HG02981 (cell line): ENCODE results near the gene RAP1GAP2.

Source experiments
- ATAC-seq: cut with Tn5 transposase; IDR thresholded peaks from one replicate; pipeline ENCODE4 v1.9.1; 2021; ENCODE audit warnings: mild to moderate bottlenecking, moderate library complexity; ENCODE audit not compliant: unreplicated experiment

Gene RAP1GAP2

DNA sequence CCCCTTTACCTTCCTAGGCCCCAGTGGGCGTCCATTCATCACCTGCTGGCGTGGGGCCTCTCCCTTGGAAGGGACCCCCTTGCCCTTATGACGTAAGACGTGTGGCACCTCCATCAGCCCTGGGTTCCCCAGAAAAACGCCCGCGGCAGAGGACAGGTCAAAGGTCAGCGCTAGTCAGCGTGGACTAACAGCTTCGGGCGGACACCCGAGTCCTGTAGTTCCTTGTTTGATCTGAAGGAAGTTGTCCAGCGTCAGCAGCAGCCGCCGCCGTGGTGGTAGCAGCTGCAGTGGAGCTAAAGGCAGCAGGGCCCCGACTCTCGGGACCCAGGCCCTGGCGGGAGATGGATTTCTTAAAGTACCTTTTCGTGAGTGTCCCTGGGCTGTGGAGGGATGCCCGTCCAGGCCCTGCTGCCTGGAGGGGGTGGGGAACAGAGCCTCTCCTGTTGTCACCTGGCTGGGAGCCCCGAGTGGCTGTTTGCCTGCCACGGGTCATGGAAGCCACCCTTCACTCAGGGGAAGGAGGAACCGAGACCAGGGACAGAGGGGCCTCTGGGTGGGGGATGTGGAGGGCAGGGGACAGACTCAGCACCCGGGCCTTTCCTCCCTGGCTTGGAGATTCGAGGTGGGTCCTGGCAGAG lies 143.6 kb downstream of the RAP1GAP2 start:
- ATAC-seq: no peak

DNA sequence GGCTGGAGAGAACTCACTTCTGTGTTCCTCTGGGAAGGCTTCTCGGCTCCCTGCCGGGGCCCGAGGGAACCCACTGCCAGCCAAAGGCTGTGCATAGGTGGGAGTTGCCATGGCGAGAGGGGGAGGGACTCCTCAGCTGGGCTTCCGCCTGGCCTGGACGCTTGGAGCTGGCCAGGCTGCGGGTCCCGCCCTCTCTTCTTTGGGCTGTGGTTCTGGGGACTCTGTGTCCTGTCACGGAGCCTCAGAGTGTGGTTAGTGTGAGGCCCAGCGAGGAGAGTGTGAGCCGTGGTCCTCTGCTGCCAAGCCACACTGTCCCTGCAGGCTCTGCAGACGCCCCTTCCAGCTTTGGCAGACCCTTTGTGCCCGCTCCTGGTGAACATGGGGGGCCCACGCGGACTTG lies 144.1 kb downstream of the RAP1GAP2 start:
- no peak for ATAC-seq

DNA sequence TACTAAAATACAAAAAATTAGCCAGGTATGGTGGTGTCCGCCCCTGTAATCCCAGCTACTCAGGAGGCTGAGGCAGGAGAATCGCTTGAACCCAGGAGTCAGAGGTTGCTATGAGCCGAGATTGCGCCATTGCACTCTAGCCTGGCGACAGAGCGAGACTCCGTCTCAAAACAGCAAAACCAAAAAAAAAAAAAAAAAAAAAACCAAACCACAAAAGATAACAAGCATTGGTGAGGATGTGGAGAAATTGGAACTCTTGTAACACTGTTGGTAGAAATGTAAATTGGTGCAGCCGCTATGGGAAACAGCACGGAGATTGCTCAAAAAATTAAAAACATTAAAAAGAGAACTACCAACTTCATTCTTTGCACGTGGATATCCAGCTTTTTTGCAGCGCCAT lies 147.7 kb downstream of the RAP1GAP2 start:
- no peak for ATAC-seq

DNA sequence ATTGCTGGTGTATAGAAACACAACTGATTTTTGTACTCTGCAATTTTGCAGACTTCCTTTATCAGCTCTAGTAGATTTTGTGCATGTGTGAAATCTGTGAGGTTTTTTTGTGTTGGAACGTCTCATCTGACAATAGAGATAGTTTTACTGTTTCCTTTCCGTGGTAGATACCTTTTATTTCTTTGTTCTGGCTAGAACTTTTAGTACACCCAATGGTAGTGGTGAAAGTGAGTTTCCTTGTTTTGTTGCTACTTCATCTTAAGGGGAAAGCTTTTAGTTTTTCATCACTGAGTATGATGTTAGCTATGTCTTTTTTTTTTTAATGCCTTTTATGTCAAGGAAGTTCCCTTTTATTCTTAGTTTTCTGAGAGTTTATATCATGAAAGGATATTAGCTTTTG lies 149.1 kb downstream of the RAP1GAP2 start:
- no peak for ATAC-seq

DNA sequence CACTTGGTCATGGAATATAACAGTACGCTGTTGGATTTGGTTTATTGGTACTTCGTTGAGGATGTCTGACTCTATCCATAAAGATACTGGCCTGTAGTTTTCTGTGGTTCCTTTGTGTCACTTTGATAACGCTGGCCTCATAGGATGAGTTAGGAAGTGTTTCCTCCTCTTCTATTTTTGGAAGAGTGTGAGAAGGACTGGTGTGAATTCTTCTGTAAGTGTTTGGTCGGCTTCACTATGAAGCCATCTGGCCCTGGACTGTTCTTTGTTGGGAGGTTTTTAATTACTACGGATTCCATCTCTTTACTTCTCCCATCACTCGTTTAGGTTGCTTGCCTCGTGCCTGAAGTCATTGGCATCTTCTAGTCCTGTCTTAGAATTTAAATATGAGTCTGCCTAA lies 149.9 kb downstream of the RAP1GAP2 start:
- no peak for ATAC-seq

DNA sequence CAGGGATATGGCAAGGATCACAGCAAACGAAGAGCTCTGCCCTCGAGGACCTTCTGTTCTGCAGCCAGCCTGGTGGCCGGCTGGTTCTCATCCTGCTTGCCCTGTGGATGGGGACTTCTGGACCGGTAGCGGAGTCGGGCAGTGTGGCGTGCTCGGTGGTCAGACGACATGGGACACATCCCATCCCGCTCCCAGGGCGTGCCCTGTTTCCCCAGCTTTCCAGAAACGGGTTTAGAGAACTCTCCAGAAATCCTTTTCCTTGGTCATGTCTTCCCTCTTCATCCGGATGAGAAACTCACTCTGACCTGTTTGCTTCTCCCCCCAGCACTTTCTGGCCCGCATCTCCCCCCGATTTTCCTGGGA lies 151.3 kb downstream of the RAP1GAP2 start:
- no peak for ATAC-seq

DNA sequence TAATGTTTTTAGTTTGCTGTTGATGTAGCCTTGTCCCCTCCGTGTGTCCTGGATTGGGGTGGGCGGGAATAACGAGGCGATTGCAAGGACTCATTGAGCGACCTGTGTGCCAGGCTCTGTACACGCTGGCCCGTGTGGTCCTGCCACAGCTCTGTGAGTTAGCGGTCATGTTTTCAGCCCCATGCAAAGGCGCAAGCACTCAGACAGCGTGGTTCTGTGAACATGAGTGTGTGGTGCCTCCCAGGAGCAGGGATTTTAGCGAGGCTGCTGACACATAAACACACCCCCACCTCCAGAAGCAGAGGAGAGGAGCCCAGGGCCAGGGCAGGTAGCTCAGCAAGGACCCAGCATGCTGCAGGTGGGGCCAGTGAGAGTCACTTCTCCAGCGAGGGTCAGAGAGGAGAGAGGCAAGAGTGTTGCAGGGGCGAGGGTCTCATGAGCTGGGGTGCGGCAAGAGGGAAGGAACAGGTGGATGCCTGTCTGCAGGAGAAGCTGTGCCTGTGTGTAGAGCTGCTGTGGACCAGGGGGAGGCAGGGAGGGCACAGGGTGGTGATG lies 151.8 kb downstream of the RAP1GAP2 start:
- no peak for ATAC-seq

DNA sequence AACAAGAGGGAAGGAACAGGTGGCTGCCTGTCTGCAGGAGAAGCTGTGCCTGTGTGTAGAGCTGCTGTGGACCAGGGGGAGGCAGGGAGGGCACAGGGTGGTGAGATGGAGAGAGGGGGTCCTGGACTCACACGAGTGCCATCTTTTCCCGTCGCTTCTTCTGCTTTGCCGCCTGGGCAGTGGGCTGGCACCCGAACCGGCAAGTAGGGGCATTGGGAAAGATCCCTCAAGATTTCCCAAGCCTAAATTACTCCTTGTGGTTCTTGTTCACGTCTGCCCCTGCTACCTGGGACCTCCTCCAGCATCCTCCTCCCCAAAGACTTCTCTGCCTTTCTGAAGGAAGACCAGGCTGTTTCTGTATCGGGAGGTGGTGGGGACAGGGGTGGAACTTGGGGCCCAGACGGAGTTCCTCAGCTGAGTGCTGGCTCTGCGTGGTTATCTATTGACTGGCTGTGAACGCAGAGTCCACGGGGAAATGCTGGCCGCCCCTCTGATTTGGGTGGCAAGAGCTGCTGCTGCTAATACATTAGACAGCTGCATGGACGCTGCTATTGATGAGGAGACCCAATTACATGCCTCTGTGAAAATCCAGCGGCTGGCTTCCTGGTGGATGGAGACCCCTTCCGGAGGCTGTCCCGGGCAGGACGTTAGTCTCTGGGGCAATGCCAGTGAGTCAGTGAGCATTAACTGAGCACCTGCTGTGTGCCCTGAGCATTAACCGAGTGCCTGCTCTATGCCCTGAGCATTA lies 152.7 kb downstream of the RAP1GAP2 start:
- no peak for ATAC-seq

DNA sequence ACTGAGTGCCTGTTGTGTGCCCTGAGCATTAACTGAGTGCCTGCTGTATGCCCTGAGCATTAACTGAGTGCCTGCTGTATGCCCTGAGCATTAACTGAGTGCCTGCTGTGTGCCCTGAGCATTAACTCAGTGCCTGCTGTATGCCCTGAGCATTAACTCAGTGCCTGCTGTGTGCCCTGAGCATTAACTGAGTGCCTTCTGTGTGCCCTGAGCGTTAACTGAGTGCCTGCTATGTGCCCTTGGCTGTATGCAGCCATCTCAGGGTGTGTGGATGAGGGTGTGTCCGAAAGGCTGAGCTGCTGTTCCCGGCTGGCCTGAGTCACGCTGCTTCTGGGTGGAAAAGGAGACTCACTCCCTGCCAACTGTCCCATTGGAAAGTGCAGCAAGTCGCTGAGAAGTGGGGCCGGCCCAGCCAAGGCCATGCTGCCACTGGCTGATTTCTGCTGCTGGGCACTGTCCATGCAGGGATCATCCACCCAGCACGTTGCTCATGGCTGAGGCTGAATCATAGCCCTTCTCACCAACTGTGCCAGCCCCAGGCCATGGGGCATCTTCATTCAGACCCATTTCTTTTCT lies 153.3 kb downstream of the RAP1GAP2 start:
- ATAC-seq: no peak

DNA sequence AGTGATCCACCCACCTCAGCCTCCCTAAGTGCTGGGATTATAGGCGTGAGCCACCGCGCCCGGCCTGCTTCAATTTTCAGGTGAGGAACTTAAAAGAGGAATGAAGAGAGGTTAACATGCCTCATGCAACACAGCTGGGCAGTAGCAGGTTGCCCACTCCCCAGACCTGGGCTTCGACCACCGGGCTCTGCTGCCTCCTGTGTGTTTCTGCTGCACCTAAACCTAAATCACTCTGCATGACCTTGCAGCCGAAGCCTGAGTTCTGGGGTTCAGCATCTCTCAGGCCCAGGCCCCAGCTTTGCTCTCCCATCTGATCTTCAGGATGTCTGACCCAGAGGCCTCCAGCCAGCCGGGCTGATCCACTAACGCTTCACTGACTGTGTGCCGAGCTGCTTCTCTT lies 154.6 kb downstream of the RAP1GAP2 start:
- ATAC-seq: no peak

DNA sequence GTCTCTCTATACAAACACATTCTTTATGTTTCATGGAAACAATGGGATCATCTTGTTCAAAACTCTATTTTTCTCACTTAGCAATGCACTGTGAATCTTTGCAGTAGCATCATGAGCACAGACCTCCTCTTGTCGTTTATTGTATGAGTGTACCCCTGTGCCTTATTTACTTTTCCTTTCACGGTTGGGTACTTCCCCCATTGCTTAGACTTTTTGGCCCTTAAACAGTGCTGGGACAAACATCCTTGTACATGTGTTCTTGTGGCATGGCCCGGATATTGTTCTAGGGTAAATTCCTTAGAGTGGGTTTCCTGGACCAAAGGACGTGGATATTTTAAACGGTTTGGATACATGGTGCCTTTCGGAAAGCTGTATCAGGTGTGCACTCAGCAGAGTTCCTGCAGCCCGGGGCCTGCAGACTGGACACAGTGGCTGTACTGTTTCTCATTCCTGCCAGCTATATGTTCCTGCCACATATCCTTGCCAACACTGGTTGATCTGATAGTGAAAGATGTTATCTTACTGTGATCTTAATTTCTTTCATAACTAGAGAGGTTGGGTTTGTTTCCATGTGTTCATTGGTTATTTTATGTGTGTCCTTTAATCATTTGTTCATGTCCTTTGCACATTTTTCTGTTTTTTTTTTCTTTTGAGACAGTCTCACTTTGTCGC lies 156.1 kb downstream of the RAP1GAP2 start:
- no peak for ATAC-seq

DNA sequence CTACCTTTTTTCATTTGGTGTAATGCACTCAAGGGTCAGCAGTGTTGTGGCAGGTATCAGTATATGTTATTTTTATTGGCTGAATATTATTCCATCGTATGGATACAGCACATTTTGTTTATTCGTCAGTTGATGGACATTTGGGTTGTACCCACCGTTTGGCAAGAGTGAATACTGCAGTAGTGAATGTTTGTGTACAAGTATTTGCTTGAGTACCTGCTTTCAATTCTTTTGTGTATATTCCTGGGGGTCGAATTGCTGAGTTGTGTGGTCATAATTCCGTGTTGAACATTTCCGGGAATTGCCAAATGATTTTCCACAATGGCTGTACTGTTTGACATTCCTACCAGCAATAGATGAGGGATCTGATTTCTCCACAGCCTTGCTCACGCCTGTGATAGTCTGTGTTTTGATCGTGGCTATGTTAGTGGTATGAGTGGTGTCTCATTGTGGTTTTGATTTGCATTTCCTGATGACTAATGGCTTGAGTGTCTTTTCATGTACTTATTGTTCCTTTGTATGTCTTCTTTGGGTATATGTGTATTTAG lies 158.7 kb downstream of the RAP1GAP2 start:
- no peak for ATAC-seq

DNA sequence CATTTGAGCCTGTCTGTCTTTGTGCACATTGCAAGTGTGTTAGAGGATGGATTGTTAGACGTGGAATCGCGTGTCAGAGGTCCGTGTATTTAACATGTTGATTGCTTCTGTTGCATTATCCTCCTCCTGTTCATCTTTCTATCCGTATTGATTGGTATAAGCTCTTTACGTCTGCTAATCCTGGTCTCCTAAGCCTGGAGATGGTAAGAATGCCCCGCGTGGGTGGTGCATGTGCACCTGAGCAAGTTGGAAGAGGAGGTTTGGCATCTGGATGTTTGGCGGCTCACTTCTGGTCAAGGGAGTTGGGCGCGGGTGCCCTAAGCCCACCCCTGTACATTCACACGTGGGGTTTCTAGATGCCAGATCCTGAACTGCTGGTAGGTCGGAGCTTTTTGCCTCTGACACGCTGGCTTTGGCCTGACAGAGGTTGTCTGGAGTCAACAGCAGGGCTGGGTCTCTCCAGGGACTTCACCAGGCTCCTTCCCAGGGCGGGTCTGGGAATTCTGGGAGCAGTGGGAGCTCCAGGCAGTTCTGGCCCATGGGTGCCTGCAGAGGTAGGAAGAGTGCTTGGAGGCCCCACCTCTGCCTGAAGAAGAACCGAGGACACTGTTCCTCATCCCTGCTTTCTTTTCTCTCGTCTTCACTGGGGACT lies 159.8 kb downstream of the RAP1GAP2 start:
- ATAC-seq: no peak

DNA sequence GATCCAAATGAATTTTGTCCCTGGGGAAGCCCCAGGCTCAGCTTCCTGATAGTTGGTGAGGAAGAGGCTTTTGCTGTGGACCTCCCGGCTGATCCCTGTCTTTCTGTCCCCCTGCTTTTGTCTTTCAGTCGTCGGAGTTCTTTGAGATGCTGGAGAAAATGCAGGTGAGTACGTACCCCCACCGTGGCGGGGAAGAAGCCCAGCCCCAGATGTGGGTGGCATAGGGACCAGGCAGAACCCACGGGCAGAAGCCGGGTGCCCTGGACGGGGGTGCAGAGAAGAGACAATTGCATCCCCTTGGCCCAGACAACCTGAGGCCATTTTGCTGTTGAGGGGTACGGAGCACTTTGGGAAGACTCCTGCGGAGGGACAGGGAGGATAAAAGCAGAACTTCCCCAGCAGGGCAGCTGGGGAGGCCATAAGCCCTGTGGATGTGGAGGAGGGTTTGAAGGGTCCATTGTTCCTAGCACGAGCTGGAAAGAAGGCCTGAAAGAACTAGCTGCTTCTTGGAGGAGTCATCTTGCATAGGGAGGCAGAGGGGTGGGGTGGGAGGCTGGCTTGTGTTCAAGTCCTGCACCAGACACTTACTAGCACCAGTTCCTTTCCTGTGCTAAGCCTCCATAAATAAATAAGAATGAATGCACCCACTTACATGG lies 161.5 kb downstream of the RAP1GAP2 start:
- ATAC-seq: no peak

DNA sequence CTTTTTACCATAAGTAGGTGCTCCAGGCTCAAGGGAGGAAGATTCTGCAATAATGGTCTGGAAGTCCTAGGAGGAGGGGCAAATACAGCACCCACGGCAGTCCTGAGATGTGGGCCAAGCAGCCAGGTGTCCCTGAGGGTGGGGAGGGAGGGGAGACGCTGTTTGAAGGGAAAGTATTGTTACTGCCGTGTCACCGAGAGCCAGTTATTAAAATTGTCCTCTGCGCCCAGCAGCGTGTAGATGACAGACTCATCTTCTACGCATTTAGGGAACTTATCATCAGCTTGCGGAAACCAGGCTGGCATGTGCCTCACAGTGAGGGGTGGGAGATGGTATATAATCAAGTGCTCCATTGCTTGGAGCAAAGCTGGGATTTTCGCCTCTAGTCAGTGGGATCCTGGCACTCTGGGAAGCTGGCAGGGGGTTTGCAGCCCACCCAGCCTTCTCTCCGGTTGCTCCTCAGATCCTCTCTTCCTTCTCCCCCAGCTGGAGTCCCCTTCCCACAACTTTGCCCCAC lies 162.5 kb downstream of the RAP1GAP2 start:
- ATAC-seq: no peak

DNA sequence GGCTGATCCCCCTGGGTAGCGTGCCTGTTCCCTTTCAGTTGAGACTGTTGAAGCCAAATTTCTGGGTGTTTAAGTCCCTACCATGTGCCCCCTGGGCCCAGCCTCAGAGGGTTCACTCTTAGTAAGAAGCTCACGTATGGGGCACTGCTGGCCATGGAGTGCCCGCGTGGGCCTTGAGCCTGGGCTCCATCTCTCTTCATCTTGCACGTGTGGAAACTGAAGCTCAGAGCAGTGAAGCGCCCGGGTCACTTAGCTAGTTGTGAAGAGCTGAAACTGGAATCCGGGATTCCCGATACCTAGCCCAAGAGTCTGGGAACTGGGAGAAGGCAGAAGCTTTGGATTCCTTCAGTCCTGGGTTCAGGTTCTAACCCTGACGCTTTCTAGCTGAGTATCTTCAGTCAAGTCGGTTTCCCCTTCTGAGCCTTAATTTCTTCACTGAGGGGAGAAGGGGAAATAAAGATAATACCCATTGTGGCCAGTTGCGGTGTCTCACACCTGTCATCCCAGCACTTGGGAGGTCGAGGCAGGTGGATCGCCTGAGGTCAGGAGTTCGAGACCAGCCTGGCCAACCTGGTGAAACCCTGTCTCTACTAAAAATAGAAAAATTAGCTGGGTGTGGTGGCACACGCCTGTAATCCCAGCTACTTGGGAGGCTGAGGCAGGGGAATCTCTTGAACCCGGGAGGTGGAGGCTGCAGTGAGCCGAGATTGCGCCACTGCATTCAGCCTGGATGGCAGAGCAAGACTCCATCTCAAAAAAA lies 163.3 kb downstream of the RAP1GAP2 start:
- no peak for ATAC-seq

DNA sequence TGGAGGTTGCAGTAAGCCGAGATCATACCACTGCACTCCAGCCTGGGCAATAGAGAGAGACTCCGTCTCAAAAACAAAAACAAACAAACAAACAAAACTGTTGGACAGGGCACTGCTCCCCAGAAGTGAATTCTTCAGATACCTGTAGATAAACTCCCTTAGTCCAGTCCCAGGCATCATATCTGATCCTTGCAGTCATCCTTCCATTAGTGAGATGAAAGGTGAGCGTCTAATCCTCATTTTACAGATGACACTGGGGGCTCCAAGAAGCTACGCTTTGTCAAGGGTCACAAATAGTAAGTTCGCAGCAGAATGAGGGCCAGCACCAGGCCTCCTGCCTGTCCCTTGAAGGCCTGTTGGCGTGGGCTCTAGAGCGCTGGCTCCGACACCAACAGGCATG lies 165.2 kb downstream of the RAP1GAP2 start:
- no peak for ATAC-seq

DNA sequence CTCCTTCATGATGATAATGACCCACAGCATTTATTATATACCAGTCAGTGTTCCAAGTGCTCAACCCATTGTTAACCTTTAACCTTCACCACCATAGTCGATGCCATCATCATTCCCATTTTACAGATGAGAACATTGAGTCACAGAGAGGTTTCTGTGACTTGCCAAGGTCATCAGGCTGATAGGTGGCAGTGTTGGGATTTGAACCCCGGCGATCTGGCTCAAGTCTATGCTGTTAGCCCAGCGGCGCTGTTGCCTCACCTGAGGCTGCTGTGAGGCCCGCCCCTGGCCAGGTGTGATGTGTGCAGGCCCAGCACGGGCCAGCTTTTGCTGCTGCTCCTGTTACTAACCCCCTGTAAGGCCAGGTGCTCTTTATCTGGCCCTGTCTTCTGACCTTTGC lies 166.0 kb downstream of the RAP1GAP2 start:
- no peak for ATAC-seq

DNA sequence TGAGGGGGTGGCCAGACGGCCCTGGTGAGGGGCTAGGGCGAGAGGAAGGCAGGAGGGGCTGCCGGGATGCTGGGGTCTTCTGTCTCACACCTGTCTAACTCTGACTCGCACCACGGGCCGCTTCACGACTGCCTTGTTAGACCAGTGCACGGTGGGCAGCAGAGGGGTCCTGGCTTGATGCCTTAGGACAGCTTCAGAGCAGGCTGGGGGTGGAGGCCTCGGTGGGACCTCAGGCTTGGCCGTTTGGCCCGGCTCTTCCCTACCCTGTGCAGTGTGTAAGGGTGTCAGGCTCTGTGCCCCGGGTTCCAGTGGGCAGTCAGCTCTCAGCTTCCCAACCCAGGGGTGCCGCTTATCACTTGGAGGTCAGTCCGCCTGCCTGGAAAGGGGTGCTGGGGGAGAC lies 166.5 kb downstream of the RAP1GAP2 start:
- no peak for ATAC-seq
